T-helper 22 cell (primary cell): ENCODE results near the gene ACTN1.
"Not testable (repeated sequence)": the region's sequence is repeated elsewhere in the genome, so short reads cannot be mapped to it uniquely, and the experiment has no call there.

Experiments used
- DNase-seq: peaks from one replicate; pipeline ENCODE4 v3.0.0-alpha.2; 2020; ENCODE audit warnings: low read depth

ACTN1 gene

GRCh38 chr14:68979021-68979721 is at the start of gene ACTN1:
ACTN1 (minus strand) TSS chr14:68979302; CDS start chr14:68979056, 246 bp downstream.
- peak; percentile 38 for DNase-seq

GRCh38 chr14:69027242-69027913 is 48.3 kb upstream of the ACTN1 start:
- no peak for DNase-seq

DNA sequence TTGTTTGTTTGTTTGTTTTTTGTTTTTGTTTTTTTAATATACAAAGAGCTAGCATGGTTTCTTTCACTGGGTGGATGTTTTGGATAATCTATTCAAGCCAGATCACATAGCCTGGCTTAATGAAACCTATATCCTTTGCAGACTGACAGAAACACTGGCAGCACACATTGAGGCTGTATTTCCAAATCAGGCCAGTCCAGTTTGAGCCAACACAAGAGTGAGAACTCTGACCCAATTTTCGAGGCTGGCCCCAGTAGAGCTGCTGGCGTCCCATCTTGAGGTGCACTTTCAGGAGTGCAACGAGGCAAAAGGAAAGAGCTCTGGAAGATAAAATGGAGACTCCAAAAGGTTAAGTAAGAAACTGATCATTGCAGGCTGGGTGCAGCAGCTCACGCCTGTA is 43.9 kb upstream of the ACTN1 start:
- DNase-seq, result no peak

DNA sequence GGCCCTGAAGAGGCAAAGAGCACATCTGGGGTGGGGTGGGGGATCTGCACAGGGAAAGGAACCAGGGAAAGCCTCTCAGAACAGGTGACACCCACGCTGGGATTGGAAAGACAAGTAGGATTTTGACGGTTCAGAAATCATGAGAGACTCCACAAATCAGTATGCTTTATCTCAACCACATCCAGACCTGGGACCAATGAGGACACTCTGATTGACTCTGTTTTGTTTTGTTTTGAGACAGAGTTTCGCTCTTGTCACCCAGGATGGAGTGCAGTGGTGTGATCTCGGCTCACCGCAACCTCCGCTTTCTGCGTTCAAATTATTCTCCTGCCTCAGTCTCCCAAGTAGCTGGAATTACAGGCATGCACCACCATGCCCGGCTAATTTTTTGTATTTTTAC is 43.0 kb upstream of the ACTN1 start:
- DNase-seq, result not testable (repeated sequence)

DNA sequence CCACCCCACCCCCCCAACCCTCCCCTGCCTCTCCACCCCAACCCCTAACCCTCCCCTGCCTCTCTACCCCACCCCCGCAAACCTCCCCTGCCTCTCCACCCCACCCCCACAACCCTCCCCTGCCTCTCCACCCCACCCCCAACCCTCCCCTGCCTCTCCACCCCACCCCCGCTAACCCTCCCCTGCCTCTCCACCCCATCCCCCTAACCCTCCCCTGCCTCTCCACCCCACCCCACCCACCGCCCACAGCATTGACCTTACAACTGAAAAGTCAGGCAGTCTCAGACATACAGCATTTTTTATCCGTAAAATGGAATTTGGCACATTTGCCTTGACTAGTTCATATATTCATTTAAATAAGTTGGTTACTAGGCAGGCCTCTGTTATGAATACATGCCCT is 38.6 kb upstream of the ACTN1 start:
- DNase-seq, result no peak

DNA sequence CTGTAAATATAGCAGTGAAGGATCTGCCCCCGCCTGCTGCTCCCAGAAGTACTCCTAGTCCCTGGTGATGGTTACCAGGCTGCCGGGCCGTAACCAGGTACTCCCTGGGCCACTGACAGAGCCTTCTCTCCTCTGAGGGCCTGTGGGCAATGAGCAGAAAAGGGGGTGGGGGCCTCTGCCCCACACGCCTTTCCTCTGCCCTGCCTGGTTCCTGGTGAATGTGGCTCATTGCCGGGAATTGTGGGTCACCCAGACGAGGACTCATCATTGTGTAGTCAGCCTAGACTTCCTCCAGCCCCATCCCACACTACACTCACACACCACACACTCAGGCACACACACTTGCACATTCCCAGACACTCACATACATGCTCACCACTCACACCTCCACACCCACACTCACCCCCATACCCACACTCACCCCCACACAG is 35.7 kb upstream of the ACTN1 start:
- DNase-seq, result no peak

- DNase-seq, result no peak
These were observed 35.1 kb upstream of the ACTN1 start for GRCh38 chr14:69013943-69014782.

GRCh38 chr14:69012256-69012953 is 33.3 kb upstream of the ACTN1 start:
- DNase-seq, result no peak

- no peak for DNase-seq
These were observed 31.5 kb upstream of the ACTN1 start for GRCh38 chr14:69010648-69011047.

- DNase-seq, result no peak
These were observed 29.4 kb upstream of the ACTN1 start for GRCh38 chr14:69008421-69008884.

DNA sequence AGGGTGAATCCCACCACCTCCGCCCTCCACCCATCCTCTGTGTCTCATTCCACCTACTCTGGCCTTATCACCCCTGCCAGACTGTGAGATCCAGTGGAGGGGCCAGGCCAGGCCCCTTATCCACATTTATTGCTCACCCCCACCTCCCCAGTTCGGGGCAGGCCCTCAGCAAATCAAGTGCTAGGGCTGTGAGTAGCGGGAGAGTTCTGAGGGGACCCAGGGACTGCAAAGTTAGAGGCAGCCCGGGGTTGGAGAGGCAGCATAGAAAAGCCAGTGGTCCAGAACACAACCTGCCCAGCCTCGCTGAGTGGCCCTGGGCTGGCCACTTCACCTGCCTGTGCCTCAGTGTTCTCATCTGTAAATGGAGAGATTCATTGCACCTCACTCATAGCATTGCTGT is 27.2 kb upstream of the ACTN1 start:
- DNase-seq, result no peak

DNA sequence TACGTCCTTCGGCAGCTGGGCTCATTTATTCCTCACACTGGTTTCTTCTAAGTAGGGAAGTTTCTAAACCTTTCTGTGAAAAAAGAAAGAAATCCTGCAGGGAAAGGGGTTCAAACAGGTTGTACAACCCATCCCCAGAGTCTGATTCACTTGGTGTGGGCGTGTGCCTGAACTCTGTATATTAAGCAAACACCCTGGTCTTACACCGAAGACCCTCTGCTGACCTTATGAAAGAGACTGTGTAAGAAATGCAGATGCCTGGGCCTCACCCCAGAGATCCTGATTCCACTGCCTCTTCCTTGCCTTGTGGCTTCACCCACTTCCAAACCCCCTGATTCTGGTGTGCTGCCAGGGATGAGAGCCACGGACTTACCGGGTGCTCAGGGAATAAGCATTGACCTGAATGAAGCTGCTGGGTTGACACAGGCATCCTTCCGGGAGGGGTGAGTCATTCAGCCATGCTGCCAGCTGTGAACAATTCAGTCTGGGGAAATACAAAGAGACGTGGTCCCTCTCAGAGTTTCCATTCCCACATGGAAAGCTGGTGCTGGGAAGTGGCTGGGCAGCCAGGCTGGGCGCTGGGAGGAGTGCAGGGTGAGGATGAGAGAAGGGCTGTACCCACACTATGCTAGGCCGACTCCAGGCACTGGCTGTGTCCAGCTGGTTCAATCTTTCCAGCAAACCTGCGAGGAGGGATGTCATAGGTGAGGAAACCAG is 26.5 kb upstream of the ACTN1 start:
- no peak for DNase-seq

DNA sequence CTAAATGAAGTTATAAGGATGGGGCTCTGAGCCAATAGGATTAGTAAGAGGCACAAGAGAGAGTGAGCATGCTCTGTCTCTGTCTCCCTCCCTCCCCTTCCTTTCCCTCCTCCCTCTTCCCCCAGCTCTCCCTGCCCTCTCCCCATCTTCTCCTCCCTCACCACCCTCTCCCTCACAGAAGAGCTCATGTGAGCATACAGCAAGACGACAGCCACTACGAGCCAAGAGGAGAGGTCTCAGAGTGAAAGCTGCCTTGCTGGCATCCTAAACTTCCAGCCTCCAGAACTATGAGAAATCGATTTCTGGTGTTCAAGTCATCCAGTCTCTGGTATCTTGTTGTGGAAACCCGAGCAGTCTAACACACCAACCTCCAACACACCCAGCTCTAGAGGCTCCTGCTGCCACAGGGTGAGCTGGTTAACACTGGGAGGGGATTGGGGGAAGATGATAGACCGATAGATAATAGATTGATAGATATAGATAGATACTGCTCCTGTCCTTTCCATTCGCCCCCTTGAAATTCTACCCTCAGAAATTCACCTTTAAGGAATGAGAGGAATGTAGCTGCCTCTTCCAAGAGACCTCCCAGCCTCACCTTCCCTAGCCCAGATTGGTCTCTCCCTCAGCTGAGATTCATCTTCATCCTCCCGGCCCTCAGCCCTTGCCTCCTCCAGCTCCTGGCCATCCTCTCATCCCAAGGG is 25.8 kb upstream of the ACTN1 start:
- no peak for DNase-seq

DNA sequence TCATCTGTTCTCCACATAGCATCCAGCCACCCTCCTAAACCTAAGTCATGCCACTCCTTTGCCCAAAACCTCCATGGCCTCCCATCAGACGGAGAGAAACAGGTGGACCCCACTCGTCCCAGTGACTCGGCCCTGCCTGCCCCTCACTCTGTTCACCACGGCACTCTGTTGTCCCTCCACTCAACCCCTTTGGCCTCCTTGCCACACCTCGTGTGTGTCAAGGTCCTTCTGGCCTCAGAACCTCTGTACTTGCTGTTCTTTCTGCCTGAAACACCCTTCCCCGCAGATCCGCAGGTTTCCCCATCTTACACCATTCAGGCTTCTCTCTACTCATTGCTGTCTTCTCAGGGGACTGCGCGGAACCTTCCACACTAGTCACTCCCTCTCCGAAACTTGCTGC is 24.5 kb upstream of the ACTN1 start:
- DNase-seq, result no peak

DNA sequence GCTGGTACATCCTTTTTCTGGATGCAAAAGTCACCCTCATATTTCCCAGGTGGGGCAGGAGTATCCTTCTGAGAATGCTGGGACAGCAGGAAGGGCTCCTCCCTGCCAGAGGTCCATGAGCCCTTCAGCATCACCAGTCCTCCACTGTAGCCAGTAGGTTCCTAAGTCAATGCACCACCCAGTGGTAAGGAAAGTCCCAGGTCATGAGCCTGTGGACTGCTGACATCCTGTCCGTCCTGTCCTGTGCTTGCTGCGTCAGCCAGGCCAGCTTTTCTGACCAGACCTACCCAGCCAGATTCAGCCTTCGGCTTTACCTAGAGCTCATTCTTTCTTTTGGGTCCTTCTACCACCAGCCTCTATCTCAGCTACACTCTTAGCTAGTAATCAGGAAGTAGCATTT is 23.0 kb upstream of the ACTN1 start:
- no peak for DNase-seq

- DNase-seq, result no peak
These were observed 22.3 kb upstream of the ACTN1 start for GRCh38 chr14:69001375-69001774.

DNA sequence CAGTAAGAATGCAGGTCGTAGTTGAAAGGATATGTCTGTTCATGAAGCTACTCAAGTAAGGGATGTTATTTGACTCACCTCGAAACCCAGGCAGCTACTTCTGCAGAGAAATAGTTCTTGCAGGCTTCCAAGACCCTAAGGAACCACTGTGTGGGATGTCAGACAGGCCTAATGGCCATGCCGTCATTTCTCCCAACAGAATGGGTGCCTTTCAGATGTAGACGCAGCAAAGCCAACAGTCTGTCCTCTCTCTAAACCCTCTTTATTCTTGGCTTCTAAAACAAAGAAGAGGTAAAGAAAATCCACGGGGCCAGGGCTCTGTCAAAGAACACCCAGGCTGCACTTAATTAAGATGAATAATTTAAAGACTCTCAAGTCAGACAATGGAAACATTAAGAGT is 19.0 kb upstream of the ACTN1 start:
- no peak for DNase-seq

DNA sequence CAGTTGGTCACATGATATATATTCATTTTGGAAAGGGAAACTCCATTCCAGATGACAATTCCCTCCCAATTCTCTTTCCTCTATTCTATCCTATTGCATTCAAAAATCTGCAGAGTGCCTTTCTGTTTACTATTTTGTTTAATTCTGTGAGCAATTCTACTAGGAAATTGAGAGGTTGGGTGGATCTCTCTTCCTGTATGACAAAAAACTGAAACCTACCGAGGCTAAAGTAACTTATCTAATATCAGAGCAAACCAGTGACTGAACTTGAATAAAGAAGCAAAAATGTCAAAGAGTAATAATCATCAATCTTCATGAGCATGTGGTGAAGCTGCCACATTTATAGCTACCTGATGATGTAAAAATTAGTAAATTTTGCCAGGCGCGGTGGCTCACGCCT is 16.6 kb upstream of the ACTN1 start:
- no peak for DNase-seq

GRCh38 chr14:68994056-68994455 is 15.0 kb upstream of the ACTN1 start:
- DNase-seq, result no peak

- DNase-seq, result no peak
These were observed 8.5 kb upstream of the ACTN1 start for GRCh38 chr14:68987653-68988036.
